ENCODE measurements around the gene OPHN1.
"Not testable (repeated sequence)": the region's sequence is repeated elsewhere in the genome, so short reads cannot be mapped to it uniquely, and the experiment has no call there.

DNA sequence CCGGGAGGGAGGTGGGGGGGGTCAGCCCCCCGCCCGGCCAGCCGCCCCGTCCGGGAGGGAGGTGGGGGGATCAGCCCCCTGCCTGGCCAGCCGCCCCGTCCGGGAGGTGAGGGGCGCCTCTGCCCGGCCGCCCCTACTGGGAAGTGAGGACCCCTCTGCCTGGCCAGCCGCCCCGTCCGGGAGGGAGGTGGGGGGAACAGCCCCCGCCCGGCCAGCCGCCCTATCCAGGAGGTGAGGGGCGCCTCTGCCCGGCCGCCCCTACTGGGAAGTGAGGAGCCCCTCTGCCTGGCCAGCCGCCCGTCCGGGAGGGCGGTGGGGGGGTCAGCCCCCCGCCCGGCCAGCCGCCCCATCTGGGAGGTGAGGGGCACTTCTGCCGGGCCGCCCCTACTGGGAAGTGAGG, 106.5 kb downstream of the OPHN1 start:
- TF ChIP-seq, protein P1, sequence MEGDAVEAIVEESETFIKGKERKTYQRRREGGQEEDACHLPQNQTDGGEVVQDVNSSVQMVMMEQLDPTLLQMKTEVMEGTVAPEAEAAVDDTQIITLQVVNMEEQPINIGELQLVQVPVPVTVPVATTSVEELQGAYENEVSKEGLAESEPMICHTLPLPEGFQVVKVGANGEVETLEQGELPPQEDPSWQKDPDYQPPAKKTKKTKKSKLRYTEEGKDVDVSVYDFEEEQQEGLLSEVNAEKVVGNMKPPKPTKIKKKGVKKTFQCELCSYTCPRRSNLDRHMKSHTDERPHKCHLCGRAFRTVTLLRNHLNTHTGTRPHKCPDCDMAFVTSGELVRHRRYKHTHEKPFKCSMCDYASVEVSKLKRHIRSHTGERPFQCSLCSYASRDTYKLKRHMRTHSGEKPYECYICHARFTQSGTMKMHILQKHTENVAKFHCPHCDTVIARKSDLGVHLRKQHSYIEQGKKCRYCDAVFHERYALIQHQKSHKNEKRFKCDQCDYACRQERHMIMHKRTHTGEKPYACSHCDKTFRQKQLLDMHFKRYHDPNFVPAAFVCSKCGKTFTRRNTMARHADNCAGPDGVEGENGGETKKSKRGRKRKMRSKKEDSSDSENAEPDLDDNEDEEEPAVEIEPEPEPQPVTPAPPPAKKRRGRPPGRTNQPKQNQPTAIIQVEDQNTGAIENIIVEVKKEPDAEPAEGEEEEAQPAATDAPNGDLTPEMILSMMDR (IDR thresholded peaks at IDR 0.05), result not testable (repeated sequence)
- TF ChIP-seq POLR2AphosphoS5 (IDR thresholded peaks at IDR 0.05); POLR2A (IDR thresholded peaks at IDR 0.05); EP300 (IDR thresholded peaks at IDR 0.05; ENCODE audit: low read depth): not testable (repeated sequence)
